H9 (cell line): Measurements from ENCODE around the gene NPTX1. TPM values are rescaled to one million over a fixed set of nuclear protein-coding genes. Genes with fewer than 3 reads are reported as not detected.

Experiments
- DNase-seq: peaks from one replicate; pipeline ENCODE4 v3.0.0-alpha.2; 2017
- H2AFZ ChIP-seq: one replicate; pipeline ENCODE4 v1.6.1; 2013; ENCODE audit warnings: mild to moderate bottlenecking, low read length, control low read depth, moderate library complexity
- H2AK5ac ChIP-seq: 2 replicates; pipeline ENCODE4 v1.6.1; 2013; ENCODE audit warnings: low read length, control low read depth, mixed read lengths; ENCODE audit not compliant: insufficient read length
- H2BK120ac ChIP-seq: one replicate; pipeline ENCODE4 v1.6.1; 2013; ENCODE audit warnings: low read depth, mild to moderate bottlenecking, low read length, control low read depth, inconsistent platforms; ENCODE audit not compliant: poor library complexity, severe bottlenecking
- H2BK12ac ChIP-seq: 2 replicates; pipeline ENCODE4 v1.6.1; 2013; ENCODE audit warnings: low read length, control low read depth, mixed read lengths, low read depth; ENCODE audit not compliant: insufficient read length
- H2BK15ac ChIP-seq: 2 replicates; pipeline ENCODE4 v1.6.1; 2013; ENCODE audit warnings: low read depth, low read length, control low read depth
- H2BK20ac ChIP-seq: one replicate; pipeline ENCODE4 v1.6.1; 2013; ENCODE audit warnings: low read depth, mild to moderate bottlenecking, low read length, control low read depth, inconsistent platforms; ENCODE audit not compliant: poor library complexity, severe bottlenecking
- H2BK5ac ChIP-seq: 2 replicates; pipeline ENCODE4 v1.6.1; 2013; ENCODE audit warnings: low read length, control low read depth, mixed read lengths; ENCODE audit not compliant: insufficient read length
- H3K14ac ChIP-seq: 2 replicates; pipeline ENCODE4 v1.6.1; 2013; ENCODE audit warnings: low read length, control low read depth; ENCODE audit not compliant: insufficient read depth
- H3K18ac ChIP-seq: 2 replicates; pipeline ENCODE4 v1.6.1; 2013; ENCODE audit warnings: low read depth, mild to moderate bottlenecking, mixed read lengths, low read length, control low read depth; ENCODE audit not compliant: insufficient read length
- H3K23ac ChIP-seq: 2 replicates; pipeline ENCODE4 v1.6.1; 2013; ENCODE audit warnings: low read length, control low read depth, mixed read lengths, low read depth; ENCODE audit not compliant: insufficient read length
- H3K23me2 ChIP-seq: 2 replicates; pipeline ENCODE4 v1.6.1; 2013; ENCODE audit warnings: low read depth, mild to moderate bottlenecking, mixed read lengths, low read length, control low read depth; ENCODE audit not compliant: insufficient read length, poor library complexity, severe bottlenecking
- H3K27ac ChIP-seq: 2 replicates; pipeline ENCODE4 v1.5.1; 2013; ENCODE audit warnings: low read length, control low read depth, mixed read lengths, low read depth; ENCODE audit not compliant: insufficient read length
- H3K27me3 ChIP-seq: 2 replicates; pipeline ENCODE4 v1.6.1; 2013; ENCODE audit warnings: low read length, control low read depth, inconsistent platforms; ENCODE audit not compliant: insufficient read depth
- H3K4ac ChIP-seq: 2 replicates; pipeline ENCODE4 v1.6.1; 2013; ENCODE audit warnings: low read depth, mild to moderate bottlenecking, control low read depth, inconsistent platforms, low read length, moderate library complexity
- H3K4me1 ChIP-seq: 2 replicates; pipeline ENCODE4 v1.6.1; 2013; ENCODE audit warnings: low read length, control low read depth, inconsistent platforms; ENCODE audit not compliant: insufficient read depth
- H3K4me2 ChIP-seq: 2 replicates; pipeline ENCODE4 v1.6.1; 2013; ENCODE audit warnings: low read length, control low read depth, mixed read lengths; ENCODE audit not compliant: insufficient read length, insufficient read depth
- H3K56ac ChIP-seq: 2 replicates; pipeline ENCODE4 v1.6.1; 2013; ENCODE audit warnings: low read depth, mild to moderate bottlenecking, mixed read lengths, low read length, control low read depth; ENCODE audit not compliant: insufficient read length
- H3K79me1 ChIP-seq: 2 replicates; pipeline ENCODE4 v1.6.1; 2013; ENCODE audit warnings: low read depth, mild to moderate bottlenecking, moderate library complexity, low read length, control low read depth, inconsistent platforms; ENCODE audit not compliant: insufficient read depth, poor library complexity, severe bottlenecking
- H3K79me2 ChIP-seq: 2 replicates; pipeline ENCODE4 v1.6.1; 2013; ENCODE audit warnings: low read length, control low read depth, inconsistent platforms; ENCODE audit not compliant: insufficient read depth
- H3K9ac ChIP-seq: 2 replicates; pipeline ENCODE4 v1.6.1; 2013; ENCODE audit warnings: low read length, control low read depth, mixed read lengths; ENCODE audit not compliant: insufficient read length; ENCODE audit errors: extremely low read depth
- H3K9me3 ChIP-seq: one replicate; pipeline ENCODE4 v1.6.1; 2013; ENCODE audit warnings: low read depth, low read length, inconsistent platforms; ENCODE audit not compliant: control insufficient read depth
- H3T11ph ChIP-seq: one replicate; pipeline ENCODE4 v1.6.1; 2013; ENCODE audit warnings: mild to moderate bottlenecking, low read length, control low read depth, inconsistent platforms
- H4K20me1 ChIP-seq: one replicate; pipeline ENCODE4 v1.6.1; 2013; ENCODE audit not compliant: control insufficient read depth, insufficient read length, insufficient read depth
- H4K5ac ChIP-seq: 2 replicates; pipeline ENCODE4 v1.6.1; 2013; ENCODE audit warnings: low read depth, mild to moderate bottlenecking, mixed read lengths, low read length, control low read depth; ENCODE audit not compliant: insufficient read length
- H4K8ac ChIP-seq: replicated peaks from 2 replicates; pipeline ENCODE4 v1.6.1; 2013; ENCODE audit warnings: low read length, control low read depth, mixed read lengths, low read depth; ENCODE audit not compliant: insufficient read length
- H4K91ac ChIP-seq: 2 replicates; pipeline ENCODE4 v1.6.1; 2013; ENCODE audit warnings: low read depth, mild to moderate bottlenecking, moderate library complexity, mixed read lengths, low read length, control low read depth; ENCODE audit not compliant: insufficient read length
- H3K27ac Mint-ChIP-seq, 3 experiments: 2 replicates in 2 of 3; 3 replicates in 1 of 3; pipeline ENCODE4 v1.8.0; 2020 to 2021; ENCODE audit warnings: mixed read lengths in 3 of 3, mild to moderate bottlenecking in 1 of 3, moderate library complexity in 1 of 3
- H3K27me3 Mint-ChIP-seq: 2 replicates; pipeline ENCODE4 v1.8.0; 2021; ENCODE audit warnings: low read depth, mild to moderate bottlenecking, moderate library complexity, mixed read lengths
- H3K36me3 Mint-ChIP-seq, 3 experiments: 2 replicates in 2 of 3; 3 replicates in 1 of 3; pipeline ENCODE4 v1.8.0; 2020 to 2021; ENCODE audit warnings: low read depth in 3 of 3, mixed read lengths in 3 of 3; ENCODE audit not compliant: insufficient read depth in 1 of 3
- H3K4me1 Mint-ChIP-seq, 2 experiments: 2 replicates each; pipeline ENCODE4 v1.8.0; 2020; ENCODE audit warnings: mixed read lengths in 2 of 2
- H3K4me3 Mint-ChIP-seq, 2 experiments: 2 replicates in 1 of 2; 3 replicates in 1 of 2; pipeline ENCODE4 v1.8.0; 2020 to 2021; ENCODE audit warnings: mild to moderate bottlenecking in 2 of 2, mixed read lengths in 2 of 2, moderate library complexity in 1 of 2
- H3K9me3 Mint-ChIP-seq, 2 experiments: 2 replicates in 1 of 2; 3 replicates in 1 of 2; pipeline ENCODE4 v1.8.0; 2020; ENCODE audit warnings: mild to moderate bottlenecking in 2 of 2, mixed read lengths in 2 of 2, moderate library complexity in 1 of 2
- WGBS: extraction: QIAGEN DNeasy Blood & Tissue Kit; methylation state at CpG from one replicate; pipeline ENCODE4 v1.1.7; 2013; ENCODE audit warnings: missing lambda C conversion rate, low lambda C conversion rate, mixed read lengths; ENCODE audit not compliant: insufficient read length; ENCODE audit errors: extremely low coverage; 5-methylcytosine and 5-hydroxymethylcytosine counted together
- total RNA-seq: library from RNA; stranded (reverse); gene quantifications from 2 replicates; pipeline ENCODE4 v1.2.1, GENCODE V29; 2021
- TF ChIP-seq, protein P1 (sequence below): fragments of 200-600 bp; sonication (generic); conservative IDR thresholded peaks from 3 replicates; pipeline ENCODE4 v1.8.0; 2021; ENCODE audit warnings: antibody characterized with exemption, mild to moderate bottlenecking

Gene NPTX1
- total RNA-seq, 1 experiment from 2014 or later, result 20.5 TPM

DNA sequence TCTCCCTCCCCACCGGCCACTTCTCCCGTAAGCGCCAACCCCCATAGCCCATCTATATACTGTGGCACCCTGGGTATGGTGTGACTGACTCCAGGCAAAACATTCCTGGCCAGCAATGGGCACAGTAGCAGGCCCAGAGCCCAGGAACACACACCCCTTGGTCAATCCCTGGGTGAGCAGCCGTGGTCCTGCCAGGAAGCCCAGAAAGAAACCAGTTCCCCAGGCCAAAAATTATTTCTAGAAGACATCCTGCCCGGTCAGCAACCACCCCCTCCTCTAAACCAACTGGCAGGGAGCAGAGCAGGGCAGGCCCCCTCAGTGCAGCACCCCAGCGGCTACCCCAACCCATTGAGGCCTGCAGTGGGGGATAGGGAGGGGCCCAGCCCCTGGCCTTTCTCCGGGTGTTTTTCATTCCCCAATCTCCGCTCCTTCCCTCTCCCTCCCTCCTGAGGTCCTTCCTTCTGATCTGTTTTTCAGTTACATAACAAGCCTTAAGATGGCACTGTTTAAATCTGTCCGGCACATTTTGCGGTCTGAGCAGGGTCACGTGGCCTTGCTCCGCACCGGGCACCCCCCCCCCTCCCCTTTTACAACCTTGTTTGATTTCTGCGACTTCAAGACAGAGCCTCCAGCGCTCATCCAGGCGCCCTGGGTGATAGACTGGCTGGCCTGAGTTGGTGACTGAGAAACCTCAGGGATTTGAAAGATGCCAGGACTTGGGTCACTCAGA, 2.0 kb downstream of the NPTX1 start:
- Histone ChIP-seq H4K8ac (no peak overlapping the region), H3K4ac (no peak overlapping the region), H3K79me1 (no peaks in the 10 kb centered on the region), H4K20me1 (no peaks in the 10 kb centered on the region), H2BK15ac (no peak overlapping the region), H4K5ac (no peak overlapping the region), H2BK12ac (no peak overlapping the region), H2BK5ac (no peak overlapping the region), H3K79me2 (no peaks in the 10 kb centered on the region), H3K4me2 (peak overlapping the region; percentile 13), H2AFZ (no peak overlapping the region), H3K9me3 (no peaks in the 10 kb centered on the region), H3T11ph (no peak overlapping the region), H2BK120ac (no peak overlapping the region), H3K9ac (no peak overlapping the region), H3K56ac (no peak overlapping the region), H3K27me3 (peaks cover 66% of the 10 kb centered on the region), H2BK20ac (no peak overlapping the region), H2AK5ac (no peak overlapping the region), H3K4me1 (no peaks in the 10 kb centered on the region), H4K91ac (no peak overlapping the region), H3K14ac (no peak overlapping the region; the same call in 1 of the 2 replicates), H3K27ac (no peak overlapping the region), H3K23me2 (peaks cover 5% of the 10 kb centered on the region), H3K18ac (no peak overlapping the region), H3K23ac (no peak overlapping the region)
- peaks cover 8 to 44% of the 10 kb centered on the region in 2 experiments for H3K4me1 Mint-ChIP-seq
- no CpG with 5 or more reads among the region's 16 CpGs for WGBS
- TF ChIP-seq, protein P1, sequence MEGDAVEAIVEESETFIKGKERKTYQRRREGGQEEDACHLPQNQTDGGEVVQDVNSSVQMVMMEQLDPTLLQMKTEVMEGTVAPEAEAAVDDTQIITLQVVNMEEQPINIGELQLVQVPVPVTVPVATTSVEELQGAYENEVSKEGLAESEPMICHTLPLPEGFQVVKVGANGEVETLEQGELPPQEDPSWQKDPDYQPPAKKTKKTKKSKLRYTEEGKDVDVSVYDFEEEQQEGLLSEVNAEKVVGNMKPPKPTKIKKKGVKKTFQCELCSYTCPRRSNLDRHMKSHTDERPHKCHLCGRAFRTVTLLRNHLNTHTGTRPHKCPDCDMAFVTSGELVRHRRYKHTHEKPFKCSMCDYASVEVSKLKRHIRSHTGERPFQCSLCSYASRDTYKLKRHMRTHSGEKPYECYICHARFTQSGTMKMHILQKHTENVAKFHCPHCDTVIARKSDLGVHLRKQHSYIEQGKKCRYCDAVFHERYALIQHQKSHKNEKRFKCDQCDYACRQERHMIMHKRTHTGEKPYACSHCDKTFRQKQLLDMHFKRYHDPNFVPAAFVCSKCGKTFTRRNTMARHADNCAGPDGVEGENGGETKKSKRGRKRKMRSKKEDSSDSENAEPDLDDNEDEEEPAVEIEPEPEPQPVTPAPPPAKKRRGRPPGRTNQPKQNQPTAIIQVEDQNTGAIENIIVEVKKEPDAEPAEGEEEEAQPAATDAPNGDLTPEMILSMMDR, result no peak; the same call in 2 of the 3 replicates
- peaks cover 82% of the 10 kb centered on the region for H3K27me3 Mint-ChIP-seq
- DNase-seq, result no peak
- H3K36me3 Mint-ChIP-seq, result peaks cover 0 to 31% (median 3%) of the 10 kb centered on the region in 3 experiments; a peak in 3 of 7 replicates
- no peak overlapping the region; a peak in 1 of 7 replicates for H3K27ac Mint-ChIP-seq
- H3K9me3 Mint-ChIP-seq, result no peaks in the 10 kb centered on the region; a peak in 1 of 5 replicates
- peak overlapping the region; percentile 41 to 69; a peak in 4 of 5 replicates for H3K4me3 Mint-ChIP-seq
